A673 (cell line): ENCODE data around the gene TPM2. TPM values are rescaled to one million over a fixed set of nuclear protein-coding genes. Genes with fewer than 3 reads are reported as not detected.
A peak's percentile ranks its signal among the peaks of the same experiment; 100 is the strongest.

Experiments used
- BruUV-seq: library from RNA; stranded (reverse); fragments of 400-500 nt; replicated peaks from 2 replicates; lab custom pipeline; 2021; lab: Mats Ljungman, UMichigan
- CTCF ChIA-PET: fragments of 300-600 bp; sonication (Branson Sonifier 250); formaldehyde crosslinking; loops from one replicate; lab custom pipeline; 2022; ENCODE audit warnings: antibody characterized with exemption; lab: Charles Lee
- POLR2A ChIA-PET: fragments of 300-600 bp; sonication (Branson Sonifier 250); formaldehyde crosslinking; loops from one replicate; lab custom pipeline; 2022; ENCODE audit warnings: antibody characterized with exemption; ENCODE audit not compliant: low non-redundant PET; lab: Charles Lee
- DNase-seq: peaks from one replicate; pipeline ENCODE4 v3.0.0-alpha.2; 2015; ENCODE audit warnings: low spot score
- H3K27ac ChIP-seq: fragments of 200-600 bp; sonication (generic); 2 replicates; pipeline ENCODE4 v1.5.1; 2016; ENCODE audit warnings: mixed run types, low read depth, mild to moderate bottlenecking, mixed read lengths, antibody characterized with exemption, low read length; ENCODE audit not compliant: poor library complexity, severe bottlenecking
- H3K27me3 ChIP-seq: fragments of 200-600 bp; sonication (generic); replicated peaks from 2 replicates; pipeline ENCODE4 v1.6.1; 2017; ENCODE audit warnings: mixed run types, low read depth, mild to moderate bottlenecking, mixed read lengths, antibody characterized with exemption, low read length; ENCODE audit not compliant: insufficient read depth, poor library complexity
- H3K36me3 ChIP-seq: fragments of 200-600 bp; sonication (generic); 2 replicates; pipeline ENCODE4 v1.6.1; 2016; ENCODE audit warnings: mixed run types, mild to moderate bottlenecking, mixed read lengths, antibody characterized with exemption, low read length; ENCODE audit not compliant: insufficient read depth, poor library complexity, severe bottlenecking
- H3K4me1 ChIP-seq: fragments of 200-600 bp; sonication (generic); 2 replicates; pipeline ENCODE4 v1.6.1; 2017; ENCODE audit warnings: mixed run types, mild to moderate bottlenecking, mixed read lengths, antibody characterized with exemption, low read length; ENCODE audit not compliant: insufficient read depth, poor library complexity, severe bottlenecking
- H3K4me3 ChIP-seq: fragments of 200-600 bp; sonication (generic); 2 replicates; pipeline ENCODE4 v1.5.1; 2016; ENCODE audit warnings: low read depth, mixed run types, mild to moderate bottlenecking, mixed read lengths, low read length; ENCODE audit not compliant: poor library complexity, severe bottlenecking
- H3K9me3 ChIP-seq: fragments of 200-600 bp; sonication (generic); 2 replicates; pipeline ENCODE4 v1.6.1; 2016; ENCODE audit warnings: mixed run types, low read depth, mild to moderate bottlenecking, mixed read lengths, antibody characterized with exemption, low read length; ENCODE audit not compliant: poor library complexity, severe bottlenecking
- CTCF ChIP-seq: fragments of 300-800, 200-600 bp; sonication (generic); conservative IDR thresholded peaks from 2 replicates; pipeline ENCODE4 v1.5.1; 2017; ENCODE audit warnings: low read depth, mild to moderate bottlenecking, antibody characterized with exemption, low read length, moderate library complexity, mixed read lengths
- EZH2 ChIP-seq: fragments of 200-600 bp; sonication (generic); IDR thresholded peaks from 2 replicates; pipeline ENCODE4 v1.6.1; 2017; ENCODE audit warnings: borderline replicate concordance, low read depth, mild to moderate bottlenecking, mixed read lengths, antibody characterized with exemption, low read length; ENCODE audit not compliant: poor library complexity, severe bottlenecking
- intact Hi-C: fragments of 100-400 bp; cut with micrococcal nuclease; formaldehyde crosslinking; loops from one replicate; pipeline ENCODE4 v1.10.0; 2022; ENCODE audit not compliant: unreplicated experiment
- total RNA-seq: library from RNA; stranded (reverse); gene quantifications from 2 replicates; pipeline ENCODE4 v1.2.3, GENCODE V29; 2021

The TPM2 gene
- total RNA-seq, 1 experiment from 2014 or later: 44.3 TPM

- BruUV-seq: TSS peak; percentile 12
- Histone ChIP-seq H3K4me3 (peak overlapping the region; percentile 77), H3K27ac (peak overlapping the region; percentile 92), H3K27me3 (no peaks in the 10 kb centered on the region), H3K36me3 (peaks cover 5% of the 10 kb centered on the region), H3K9me3 (no peaks in the 10 kb centered on the region), H3K4me1 (peaks cover 25% of the 10 kb centered on the region)
- DNase-seq: peak; percentile 78
- intact Hi-C loops: no loop called here
- ChIA-PET CTCF (interaction anchor here (0.5 to 1.2 kb wide), 3 partner anchors 8 to 42 kb away, joined by 4 to 7 read pairs (median 6); no protein-coding TSS in a partner anchor), POLR2A (no interaction called here)
- TF ChIP-seq CTCF (no peak), EZH2 (no peak)
Observed at GRCh38 chr9:35688558-35689541, 875 bp downstream of the TPM2 start.

- Histone ChIP-seq H3K27ac (no peak overlapping the region), H3K27me3 (no peaks in the 10 kb centered on the region), H3K4me1 (peaks cover 25% of the 10 kb centered on the region), H3K9me3 (no peaks in the 10 kb centered on the region), H3K36me3 (peaks cover 5% of the 10 kb centered on the region), H3K4me3 (no peak overlapping the region)
- ChIA-PET POLR2A (no interaction called here), CTCF (interaction anchor here (0.5 to 1.2 kb wide), 3 partner anchors 9 to 42 kb away, joined by 4 to 7 read pairs (median 6); no protein-coding TSS in a partner anchor)
- TF ChIP-seq CTCF (no peak), EZH2 (no peak)
- BruUV-seq: no TSS peak
- intact Hi-C loops: no loop called here
- DNase-seq: no peak
Observed at GRCh38 chr9:35687972-35688557, 1.7 kb downstream of the TPM2 start.

GRCh38 chr9:35687306-35687705, 2.4 kb downstream of the TPM2 start:
- H3K27me3 ChIP-seq: no peaks in the 10 kb centered on the region
- intact Hi-C loops: no loop called here

More at GRCh38 chr9:35687306-35687705, 2.4 kb downstream of the TPM2 start:
- no peak overlapping the region for H3K27ac ChIP-seq
- no TSS peak for BruUV-seq
- TF ChIP-seq CTCF (no peak), EZH2 (no peak)
- POLR2A ChIA-PET: no interaction called here
- no peak overlapping the region for H3K4me3 ChIP-seq
- no peaks in the 10 kb centered on the region for H3K9me3 ChIP-seq
- H3K4me1 ChIP-seq: peaks cover 25% of the 10 kb centered on the region
- CTCF ChIA-PET: interaction anchor here (1.2 kb wide), 1 partner anchor 9 kb away, joined by 6 read pairs; no protein-coding TSS in a partner anchor
- DNase-seq: no peak
- H3K36me3 ChIP-seq: peaks cover 5% of the 10 kb centered on the region
